Thymus (tissue), 11 donors: ENCODE data around the gene UBAP2L. TPM values are rescaled to one million over a fixed set of nuclear protein-coding genes. Genes with fewer than 3 reads are reported as not detected.
"Not testable (repeated sequence)": the region's sequence is repeated elsewhere in the genome, so short reads cannot be mapped to it uniquely, and the experiment has no call there.

ENCODE experiments used
- DNase-seq, 9 donors: peaks; one replicate each; pipeline ENCODE4 v3.0.0-alpha.2; 2013; ENCODE audit warnings: low spot score in 9 of 9, low read depth in 6 of 9, missing footprints in 1 of 9
- H3K27ac ChIP-seq, 2 donors: one replicate each; pipeline ENCODE4 v1.5.1; 2013; ENCODE audit warnings: control low read depth in 1 of 2, low read depth in 1 of 2, low read length in 1 of 2, mild to moderate bottlenecking in 1 of 2, moderate library complexity in 1 of 2
- H3K27me3 ChIP-seq, 2 donors: one replicate each; pipeline ENCODE4 v1.5.1; 2013; ENCODE audit warnings: low read length in 1 of 2; ENCODE audit not compliant: control insufficient read depth in 2 of 2, insufficient read depth in 1 of 2
- H3K36me3 ChIP-seq, 2 donors: one replicate each; pipeline ENCODE4 v1.5.1; 2013; ENCODE audit warnings: low read length in 1 of 2, mild to moderate bottlenecking in 1 of 2, moderate library complexity in 1 of 2; ENCODE audit not compliant: control insufficient read depth in 2 of 2, insufficient read depth in 2 of 2
- H3K4me1 ChIP-seq, 2 donors: one replicate each; pipeline ENCODE4 v1.5.1; 2013; ENCODE audit warnings: low read length in 2 of 2; ENCODE audit not compliant: control insufficient read depth in 2 of 2, insufficient read depth in 2 of 2
- H3K4me3 ChIP-seq, 2 donors: one replicate each; pipeline ENCODE4 v1.5.1; 2013; ENCODE audit warnings: low read length in 2 of 2, control low read depth in 1 of 2, mild to moderate bottlenecking in 1 of 2
- H3K9me3 ChIP-seq, 2 donors: one replicate each; pipeline ENCODE4 v1.5.1; 2013; ENCODE audit warnings: low read length in 1 of 2, mild to moderate bottlenecking in 1 of 2; ENCODE audit not compliant: control insufficient read depth in 2 of 2, insufficient read depth in 1 of 2
- WGBS: extraction: QIAGEN DNeasy Blood & Tissue Kit; methylation state at CpG from one replicate; pipeline ENCODE4 v1.1.7; 2013; 5-methylcytosine and 5-hydroxymethylcytosine counted together
- polyA plus RNA-seq: library from polyadenylated mRNA; stranded (reverse); fragments of 200-250 nt; gene quantifications from one replicate; pipeline ENCODE4 v1.2.3, GENCODE V29; 2013
- total RNA-seq: library from RNA; stranded (reverse); fragments of 120-200 nt; gene quantifications from one replicate; pipeline ENCODE4 v1.2.4, GENCODE V29; 2013
- donor health status: healthy.

The UBAP2L gene
- total and polyA plus RNA-seq, 2 donors = 30.5 to 50.1 TPM

GRCh38 chr1:154272999-154273563 lies 52.3 kb downstream of the UBAP2L start:
- peak overlapping the region; percentile 86 to 89 for H3K27ac ChIP-seq
- H3K36me3 ChIP-seq = peaks cover 24 to 43% of the 10 kb centered on the region in 2 donors
- 49% methylated on average over 13 of the region's 13 CpGs for WGBS
- peak overlapping the region; percentile 73 to 79 for H3K4me3 ChIP-seq
- DNase-seq = no peak
- H3K27me3 ChIP-seq = no peaks in the 10 kb centered on the region
- H3K9me3 ChIP-seq = no peaks in the 10 kb centered on the region
- peaks cover 0 to 18% of the 10 kb centered on the region in 2 donors for H3K4me1 ChIP-seq

GRCh38 chr1:154276797-154277196 lies 56.0 kb downstream of the UBAP2L start:
- peaks cover 0 to 13% of the 10 kb centered on the region in 2 donors for H3K4me1 ChIP-seq
- H3K27me3 ChIP-seq = no peaks in the 10 kb centered on the region
- peaks cover 7 to 16% of the 10 kb centered on the region in 2 donors for H3K36me3 ChIP-seq
- no peaks in the 10 kb centered on the region for H3K9me3 ChIP-seq
- no peak overlapping the region for H3K4me3 ChIP-seq
- no peak overlapping the region for H3K27ac ChIP-seq
- WGBS = 96% methylated on average over 7 of the region's 7 CpGs
- no peak for DNase-seq

GRCh38 chr1:154287591-154287990 lies 66.8 kb downstream of the UBAP2L start:
- DNase-seq, H3K36me3 ChIP-seq, H3K27ac ChIP-seq, H3K4me3 ChIP-seq, H3K4me1 ChIP-seq, H3K27me3 ChIP-seq, H3K9me3 ChIP-seq: not testable (repeated sequence)
- 91% methylated on average over 27 of the region's 30 CpGs for WGBS

- DNase-seq = no peak
- Histone ChIP-seq H3K36me3 (no peaks in the 10 kb centered on the region), H3K27ac (no peak overlapping the region), H3K27me3 (no peaks in the 10 kb centered on the region), H3K4me1 (no peaks in the 10 kb centered on the region), H3K9me3 (no peaks in the 10 kb centered on the region), H3K4me3 (no peak overlapping the region)
- WGBS = 90% methylated on average over 3 of the region's 3 CpGs
Measured at GRCh38 chr1:154288661-154289060, 67.9 kb downstream of the UBAP2L start.

- Histone ChIP-seq H3K36me3 (no peaks in the 10 kb centered on the region), H3K9me3 (peaks cover 0 to 18% of the 10 kb centered on the region in 2 donors), H3K4me1 (no peaks in the 10 kb centered on the region), H3K27me3 (no peaks in the 10 kb centered on the region), H3K27ac (no peak overlapping the region), H3K4me3 (no peak overlapping the region)
- DNase-seq = no peak
- 100% methylated on average over 1 of the region's 1 CpG for WGBS
Measured at GRCh38 chr1:154290921-154291320, 70.2 kb downstream of the UBAP2L start.

- Histone ChIP-seq H3K9me3 (peaks cover 0 to 19% of the 10 kb centered on the region in 2 donors), H3K36me3 (no peaks in the 10 kb centered on the region), H3K27ac (no peak overlapping the region), H3K27me3 (no peaks in the 10 kb centered on the region), H3K4me1 (no peaks in the 10 kb centered on the region), H3K4me3 (no peak overlapping the region)
- WGBS = 91% methylated on average over 8 of the region's 8 CpGs
- DNase-seq = no peak
Measured at GRCh38 chr1:154295408-154296235, 74.9 kb downstream of the UBAP2L start.

GRCh38 chr1:154301582-154301981 lies 80.8 kb downstream of the UBAP2L start:
- no peak for DNase-seq
- no peaks in the 10 kb centered on the region for H3K4me1 ChIP-seq
- no peaks in the 10 kb centered on the region for H3K36me3 ChIP-seq
- no peaks in the 10 kb centered on the region for H3K9me3 ChIP-seq
- H3K4me3 ChIP-seq = no peak overlapping the region
- WGBS = 95% methylated on average over 1 of the region's 1 CpG
- H3K27ac ChIP-seq = no peak overlapping the region
- no peaks in the 10 kb centered on the region for H3K27me3 ChIP-seq

GRCh38 chr1:154304664-154305337 lies 84.0 kb downstream of the UBAP2L start:
- Histone ChIP-seq H3K36me3 (no peaks in the 10 kb centered on the region), H3K4me3 (no peak overlapping the region), H3K27ac (no peak overlapping the region), H3K27me3 (no peaks in the 10 kb centered on the region), H3K9me3 (peaks cover 0 to 4% of the 10 kb centered on the region in 2 donors), H3K4me1 (no peaks in the 10 kb centered on the region)
- 92% methylated on average over 9 of the region's 9 CpGs for WGBS
- no peak for DNase-seq

GRCh38 chr1:154306151-154306550 lies 85.4 kb downstream of the UBAP2L start:
- no peak for DNase-seq
- whole genome bisulfite sequencing = 95% methylated on average over 3 of the region's 3 CpGs
- Histone ChIP-seq H3K4me3 (no peak overlapping the region), H3K27me3 (no peaks in the 10 kb centered on the region), H3K36me3 (no peaks in the 10 kb centered on the region), H3K27ac (no peak overlapping the region), H3K4me1 (no peaks in the 10 kb centered on the region), H3K9me3 (peaks cover 0 to 4% of the 10 kb centered on the region in 2 donors)
